ENCODE results near the gene CBFA2T2.
A peak's percentile ranks its signal among the peaks of the same experiment; 100 is the strongest.

The CBFA2T2 gene

GRCh38 chr20:33659341-33660034, 169.6 kb downstream of the CBFA2T2 start:
- DNase-seq (ENCODE audit: low read depth) = no peak
- TF ChIP-seq CTCF (IDR thresholded peaks at IDR 0.05; ENCODE audit: low read depth, low read length, missing control alignments) = no peak
- in situ Hi-C loops (cut with HindIII; ENCODE audit: low sequenced_read_pairs) = no loop called here
- H3K4me3 ChIP-seq (ENCODE audit: low read depth, low read length) = no peak overlapping the region

DNA sequence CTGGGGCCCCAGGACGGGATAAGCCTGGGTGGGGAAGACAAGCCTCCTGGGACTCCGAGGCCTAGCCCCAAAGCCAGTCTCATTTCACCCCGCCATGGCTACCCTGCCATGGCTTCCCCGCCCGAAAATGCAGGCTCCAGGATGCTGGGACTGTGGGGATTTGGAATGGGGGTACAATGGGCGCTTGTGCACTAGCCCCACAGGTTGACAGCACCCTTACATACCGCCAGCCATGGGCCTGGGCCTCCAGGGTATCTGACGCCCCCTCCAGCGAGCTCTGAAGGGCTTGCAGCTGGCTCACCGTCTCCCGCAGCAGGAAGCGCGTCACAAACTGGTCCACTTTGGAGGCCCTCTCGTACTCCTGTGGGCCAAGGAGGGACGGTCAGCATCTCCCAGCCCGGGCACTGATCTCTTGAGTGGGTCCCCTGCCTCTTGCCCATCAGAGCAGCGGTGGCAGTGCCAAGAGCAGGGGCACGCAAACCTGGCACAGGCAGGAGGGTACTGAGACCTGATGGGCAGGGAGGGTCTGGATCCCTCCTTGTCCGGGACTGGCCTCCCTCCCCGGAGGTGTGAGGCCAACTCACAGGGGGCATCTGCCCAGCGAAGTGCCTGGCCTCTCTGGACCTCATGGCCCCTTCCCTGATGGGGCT, 170.3 kb downstream of the CBFA2T2 start:
- TF ChIP-seq CTCF (IDR thresholded peaks at IDR 0.05; ENCODE audit: low read depth, low read length, missing control alignments) = no peak

DNA sequence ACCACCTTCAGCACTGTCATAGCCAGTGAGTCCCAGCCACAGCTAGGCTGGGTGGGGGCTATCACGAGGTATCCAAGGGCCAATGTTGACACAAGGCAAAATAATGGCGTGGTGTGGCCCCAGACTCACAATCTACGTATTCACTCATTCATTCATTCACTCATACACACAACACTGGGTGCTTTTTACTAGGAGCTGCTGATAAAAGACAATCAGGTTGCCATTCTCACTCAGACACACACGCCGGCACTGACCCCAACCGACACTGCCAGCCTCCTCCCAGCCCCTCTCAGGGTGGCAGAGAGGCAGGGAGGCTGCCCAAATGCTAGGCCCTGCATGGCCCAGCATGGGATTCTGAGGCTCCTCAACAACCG, 170.8 kb downstream of the CBFA2T2 start:
- DNase-seq (ENCODE audit: low read depth) = no peak
- TF ChIP-seq CTCF (IDR thresholded peaks at IDR 0.05; ENCODE audit: low read depth, low read length, missing control alignments) = no peak
- in situ Hi-C loops (cut with HindIII; ENCODE audit: low sequenced_read_pairs) = no loop called here
- H3K4me3 ChIP-seq (ENCODE audit: low read depth, low read length) = no peak overlapping the region

More for the DNA sequence above, 170.3 kb downstream of the CBFA2T2 start:
- no peak for DNase-seq (ENCODE audit: low read depth)
- in situ Hi-C loops (cut with HindIII; ENCODE audit: low sequenced_read_pairs) = no loop called here
- H3K4me3 ChIP-seq (ENCODE audit: low read depth, low read length) = no peak overlapping the region

DNA sequence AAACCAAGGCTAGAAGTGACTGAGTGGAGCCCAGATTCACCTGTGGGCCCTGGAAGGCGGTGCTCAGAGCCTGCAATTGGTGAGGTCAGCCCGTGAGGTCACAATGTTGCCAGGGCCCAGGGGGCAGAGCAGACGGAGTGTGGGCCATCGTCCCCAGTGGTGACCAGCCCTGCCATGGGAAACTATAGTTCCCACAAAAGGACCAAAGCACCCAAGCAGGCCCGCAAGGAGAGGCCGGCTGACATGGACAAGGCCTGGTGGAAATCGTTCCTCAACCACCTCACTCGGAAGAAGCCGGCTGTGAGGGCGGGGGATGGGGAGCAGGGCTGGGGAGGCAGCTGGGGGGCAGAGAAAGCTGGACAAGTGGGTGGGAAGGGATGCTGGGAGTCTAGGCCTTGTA, 172.3 kb downstream of the CBFA2T2 start, which contains the start of gene C20orf144:
TSS of gene C20orf144 (plus strand) at position 156 of the 400 bp plus-strand sequence. CDS start at position 175, 19 bp downstream.
- no peak for DNase-seq (ENCODE audit: low read depth)
- peak within 1 kb of the TSS; percentile 57 for H3K4me3 ChIP-seq (ENCODE audit: low read depth, low read length)
- no peak for TF ChIP-seq CTCF (IDR thresholded peaks at IDR 0.05; ENCODE audit: low read depth, low read length, missing control alignments)
- in situ Hi-C loops (cut with HindIII; ENCODE audit: low sequenced_read_pairs) = no loop called here

- in situ Hi-C loops (cut with HindIII; ENCODE audit: low sequenced_read_pairs) = no loop called here
- H3K4me3 ChIP-seq (ENCODE audit: low read depth, low read length) = peak overlapping the region; percentile 57
- TF ChIP-seq CTCF (IDR thresholded peaks at IDR 0.05; ENCODE audit: low read depth, low read length, missing control alignments) = no peak
- no peak for DNase-seq (ENCODE audit: low read depth)
Measured at GRCh38 chr20:33663161-33664084, 173.5 kb downstream of the CBFA2T2 start.

DNA sequence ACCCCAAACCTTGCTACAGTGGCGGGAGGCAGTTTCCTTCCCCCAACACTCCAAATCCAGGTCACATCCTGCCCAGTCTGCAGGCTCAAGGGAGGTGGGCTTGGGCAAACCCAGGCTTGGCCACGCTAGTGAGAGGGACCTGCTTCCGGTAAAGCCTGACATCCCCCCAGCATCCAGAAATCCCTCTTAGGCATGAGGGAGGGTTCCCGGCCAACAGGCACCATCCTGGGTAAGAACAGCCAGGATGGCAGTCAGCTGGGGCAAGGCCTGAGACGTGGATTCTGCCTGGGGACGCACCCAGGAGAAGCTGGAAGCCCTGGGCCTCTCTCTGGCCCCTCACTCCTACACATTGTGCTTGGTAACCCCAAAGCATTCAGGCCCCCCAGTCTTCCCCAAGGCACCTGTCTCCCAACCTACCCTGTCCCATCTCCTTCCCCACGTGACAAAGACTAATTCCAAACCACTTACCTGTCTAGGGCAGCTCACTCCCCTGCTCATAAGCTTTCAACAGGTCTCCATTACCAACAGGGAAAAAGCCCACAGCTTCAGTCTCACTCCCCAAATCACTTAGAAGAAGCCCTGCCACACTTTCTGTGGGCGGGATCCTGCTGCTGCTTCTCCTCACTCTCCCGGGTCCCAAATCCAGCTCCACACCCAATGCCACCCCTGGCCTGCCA, 174.3 kb downstream of the CBFA2T2 start:
- in situ Hi-C loops (cut with HindIII; ENCODE audit: low sequenced_read_pairs) = no loop called here
- H3K4me3 ChIP-seq (ENCODE audit: low read depth, low read length) = peak overlapping the region; percentile 57
- no peak for DNase-seq (ENCODE audit: low read depth)
- TF ChIP-seq CTCF (IDR thresholded peaks at IDR 0.05; ENCODE audit: low read depth, low read length, missing control alignments) = no peak
